NCI-H2227 treated with DMSO at 0.1 percent for 48 hours (cell line): ENCODE data around the gene GFPT2.

Experiments used
- DNase-seq: peaks from one replicate; lab custom pipeline; 2025; lab: John Stamatoyannopoulos, UW

Gene GFPT2

DNA sequence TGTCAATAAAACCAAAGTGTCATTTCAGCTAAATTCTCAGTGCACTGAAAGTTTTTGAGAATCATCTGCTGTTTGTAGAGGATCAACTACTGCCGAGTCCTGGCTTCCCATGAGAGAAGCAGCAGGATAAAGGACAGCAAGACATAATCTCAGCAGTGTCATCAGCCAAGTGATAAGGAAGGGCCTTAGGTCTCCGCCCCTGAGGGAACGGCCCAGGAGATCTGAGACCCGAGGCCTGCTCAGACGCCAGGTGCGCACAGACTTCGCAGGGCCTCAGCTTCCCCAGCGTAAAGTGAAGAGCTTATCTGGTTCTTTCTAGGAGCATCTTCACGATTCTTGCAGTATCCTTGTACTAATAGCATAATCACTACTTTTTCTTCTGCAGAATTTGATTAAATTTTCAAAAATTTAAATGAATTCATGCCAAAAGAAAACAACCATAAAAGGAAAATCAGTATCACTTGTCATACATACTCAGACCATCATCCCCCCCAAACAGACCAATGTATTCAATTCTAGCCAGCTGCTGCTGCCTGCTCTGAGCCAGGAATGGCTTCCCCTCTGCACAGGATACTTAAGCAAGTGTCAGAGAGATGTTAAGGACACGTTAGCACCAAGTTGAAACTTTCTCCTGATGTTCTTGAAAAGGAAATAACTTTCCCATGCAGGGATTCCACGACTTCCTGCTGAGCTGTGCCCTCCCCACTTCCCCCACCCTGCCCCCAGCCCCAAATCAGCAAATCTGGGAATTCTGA, 2.2 kb downstream of the GFPT2 start:
- no peak for DNase-seq

DNA sequence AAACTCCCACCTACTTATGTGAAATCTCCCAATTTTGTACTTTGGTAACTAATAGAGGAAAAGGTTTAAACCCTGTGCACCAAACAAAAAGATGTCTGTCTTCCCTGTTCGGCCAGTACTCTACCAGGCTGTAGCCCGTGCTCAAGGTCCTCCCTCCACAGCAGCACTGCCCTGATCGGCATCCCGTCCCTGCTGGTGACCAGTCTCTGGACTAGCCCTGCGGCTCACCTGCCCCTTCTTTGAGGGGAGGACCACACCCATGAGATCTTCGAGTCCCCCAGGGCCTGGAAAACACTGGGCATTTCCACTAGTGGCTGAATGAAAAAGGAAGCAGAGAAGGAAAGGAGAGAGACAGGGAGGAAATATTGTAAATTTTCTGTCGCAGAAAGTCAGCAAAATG, 2.8 kb downstream of the GFPT2 start:
- no peak for DNase-seq

DNA sequence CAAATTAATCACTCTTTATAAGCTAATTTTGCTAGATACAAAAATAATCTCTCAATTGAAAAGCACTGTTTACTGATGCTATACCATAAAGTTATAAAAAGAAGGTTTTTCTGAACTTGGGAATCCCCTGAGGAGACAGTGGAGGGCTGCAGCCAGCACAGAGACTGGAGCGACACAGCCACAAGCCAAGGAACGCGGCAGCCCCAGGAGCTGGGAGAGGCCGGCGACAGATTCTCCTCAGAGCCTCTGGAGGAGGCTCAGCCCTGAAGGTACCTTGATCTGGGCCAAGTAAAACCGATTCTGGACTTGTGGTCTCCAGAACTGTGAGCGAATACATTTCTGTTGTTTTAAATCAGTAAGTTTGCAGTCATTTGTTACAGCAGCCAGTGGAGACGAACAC, 3.7 kb downstream of the GFPT2 start:
- DNase-seq, result no peak

DNA sequence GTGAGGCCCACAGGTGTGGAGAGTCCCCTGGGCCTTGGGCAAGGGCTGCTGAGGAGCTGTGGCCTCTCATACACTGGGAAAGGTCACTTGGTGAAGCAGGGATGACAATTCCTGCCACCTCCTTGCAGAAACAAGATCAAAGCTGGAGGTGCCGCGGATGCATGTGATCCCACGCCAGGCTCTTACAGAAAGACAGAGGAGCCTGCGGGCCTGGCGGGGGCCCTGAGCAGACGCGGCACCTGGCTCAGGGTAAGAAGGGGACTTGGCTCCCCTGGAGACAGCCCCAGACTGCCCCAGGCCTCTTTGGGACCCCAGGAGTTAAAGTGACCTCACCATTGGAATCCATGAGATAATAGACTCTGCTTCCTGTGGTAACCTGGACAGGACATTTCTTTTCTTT, 4.8 kb downstream of the GFPT2 start:
- no peak for DNase-seq

DNA sequence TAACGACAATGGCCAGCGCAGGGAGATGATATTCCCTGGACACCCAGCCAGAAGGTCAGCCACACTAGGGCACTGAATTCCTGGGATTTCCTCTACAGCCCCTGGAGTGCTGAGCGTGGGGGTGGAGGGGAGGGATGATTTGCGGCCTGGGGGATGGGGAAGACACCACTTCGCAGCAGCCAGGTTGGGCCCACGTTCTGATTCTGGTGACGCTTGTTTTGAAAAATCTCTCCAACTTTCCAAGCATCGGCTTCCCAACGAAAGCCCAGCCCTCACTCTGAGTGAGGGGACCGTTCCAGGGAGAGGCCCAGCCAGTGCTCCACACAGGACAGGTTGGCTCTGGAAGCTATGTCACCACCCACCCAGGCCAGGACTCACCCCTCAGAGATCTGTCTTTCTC, 5.4 kb downstream of the GFPT2 start:
- no peak for DNase-seq

DNA sequence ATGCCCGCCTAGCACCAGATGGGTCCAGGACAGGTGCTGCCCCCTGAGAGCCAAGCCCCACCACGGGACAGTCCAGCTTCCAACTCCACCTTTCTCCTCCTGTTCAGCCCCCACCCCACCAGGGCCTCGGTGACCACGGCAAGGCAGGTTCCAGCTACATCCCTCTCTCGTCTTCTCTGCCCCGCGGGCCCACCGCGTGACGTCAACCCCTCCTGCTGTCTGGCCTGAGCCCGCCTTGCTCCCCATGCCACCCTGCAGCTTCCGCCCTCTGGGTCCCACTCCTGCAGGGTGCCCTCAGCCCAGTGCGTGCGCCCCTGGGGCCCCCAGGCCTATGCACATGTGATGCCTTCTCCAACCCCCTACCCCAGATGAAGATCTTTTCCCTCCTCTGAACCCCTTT, 6.8 kb downstream of the GFPT2 start:
- DNase-seq, result no peak

DNA sequence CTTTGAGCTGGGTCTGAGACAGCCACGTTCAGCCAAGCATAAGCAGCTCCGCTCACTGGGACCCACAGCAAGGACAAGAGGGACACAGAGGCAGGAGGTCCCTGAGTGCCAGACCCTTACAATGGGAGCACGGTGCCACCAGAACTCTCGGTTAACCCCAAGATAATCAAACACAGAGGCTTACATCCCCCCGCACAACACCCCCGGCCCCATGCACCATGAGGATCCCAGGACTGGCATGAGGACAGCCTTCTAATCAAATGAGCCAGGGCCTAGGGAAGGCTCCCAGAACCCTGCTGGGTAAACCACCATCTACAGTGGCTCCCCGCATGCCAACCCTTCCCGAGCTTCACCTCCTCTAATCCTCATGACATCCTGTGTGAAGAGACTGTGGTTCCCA, 7.4 kb downstream of the GFPT2 start:
- DNase-seq, result no peak

DNA sequence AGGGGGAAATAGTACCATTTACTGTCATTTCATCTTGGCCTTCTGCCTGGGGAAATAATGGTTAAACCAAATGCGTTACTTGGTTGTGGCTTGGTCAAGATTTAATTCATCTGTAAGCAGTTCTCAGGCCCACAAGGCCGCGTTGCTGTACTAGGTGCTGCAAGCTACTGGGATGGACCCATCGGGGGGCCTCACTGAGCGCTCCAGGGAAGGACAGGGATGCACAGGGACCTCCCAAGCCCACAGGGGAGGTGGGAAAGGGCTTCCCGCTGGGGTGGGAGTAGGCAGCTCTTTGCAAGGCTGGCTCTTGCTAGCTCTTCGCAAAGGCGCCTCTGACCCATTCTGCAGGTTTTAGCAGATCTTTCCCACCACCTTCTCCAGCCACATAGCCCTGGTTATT, 8.0 kb downstream of the GFPT2 start:
- no peak for DNase-seq

DNA sequence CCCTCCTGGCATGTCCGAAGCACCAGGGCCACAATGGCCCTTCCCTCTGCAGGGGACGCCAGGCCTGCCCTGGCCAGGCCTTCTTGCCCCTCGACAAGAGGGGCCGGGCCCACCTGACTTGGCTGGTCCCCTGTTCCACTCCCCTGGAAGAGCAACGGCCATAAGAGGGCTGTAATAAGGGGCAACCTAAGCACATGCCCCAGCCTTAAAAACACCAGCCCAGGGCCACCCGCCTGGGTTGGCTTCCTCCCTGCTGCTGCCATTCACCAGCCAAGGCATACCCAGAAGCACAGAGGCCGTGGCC, 8.5 kb downstream of the GFPT2 start:
- DNase-seq, result no peak

DNA sequence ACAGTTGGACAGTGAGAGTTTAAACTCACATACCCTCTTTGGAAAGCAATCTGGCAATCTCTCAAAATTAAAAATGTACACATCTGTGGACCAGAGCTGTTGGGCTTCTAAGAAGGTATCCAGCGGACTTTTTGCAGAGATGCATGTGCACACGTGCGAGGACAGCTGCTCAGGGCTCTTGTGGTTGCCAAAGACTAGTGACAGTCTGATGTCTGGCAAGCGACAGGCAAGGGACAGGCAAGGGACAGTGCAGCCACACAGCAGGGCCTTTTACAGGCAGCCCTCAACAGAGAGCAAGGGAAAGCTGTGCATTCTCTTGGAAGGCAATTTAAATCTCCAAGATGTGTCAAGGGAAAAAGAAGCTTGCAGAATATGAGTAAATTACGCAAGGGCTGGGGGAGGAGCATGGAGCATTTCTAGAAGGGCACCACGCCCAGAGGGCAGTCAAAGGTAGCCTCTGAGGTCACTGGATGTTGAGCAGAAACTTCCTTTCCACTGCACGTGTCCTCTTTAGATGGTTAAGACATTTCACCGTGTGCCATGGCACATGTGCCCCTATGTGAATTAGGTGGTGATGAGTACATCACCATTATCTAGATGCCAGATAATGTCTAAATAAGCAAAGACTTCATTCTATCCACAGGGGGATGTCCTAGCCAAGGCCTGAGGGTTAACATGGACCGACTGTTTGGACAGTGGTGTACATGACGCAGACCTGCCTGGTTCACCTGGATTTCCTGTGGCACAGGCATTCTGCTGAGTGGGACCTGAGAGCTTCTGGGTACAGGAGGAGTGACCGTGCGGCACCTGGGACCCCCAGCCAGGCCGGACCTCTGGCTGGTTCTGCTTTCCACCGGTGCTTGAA, 9.1 kb downstream of the GFPT2 start:
- DNase-seq, result no peak

DNA sequence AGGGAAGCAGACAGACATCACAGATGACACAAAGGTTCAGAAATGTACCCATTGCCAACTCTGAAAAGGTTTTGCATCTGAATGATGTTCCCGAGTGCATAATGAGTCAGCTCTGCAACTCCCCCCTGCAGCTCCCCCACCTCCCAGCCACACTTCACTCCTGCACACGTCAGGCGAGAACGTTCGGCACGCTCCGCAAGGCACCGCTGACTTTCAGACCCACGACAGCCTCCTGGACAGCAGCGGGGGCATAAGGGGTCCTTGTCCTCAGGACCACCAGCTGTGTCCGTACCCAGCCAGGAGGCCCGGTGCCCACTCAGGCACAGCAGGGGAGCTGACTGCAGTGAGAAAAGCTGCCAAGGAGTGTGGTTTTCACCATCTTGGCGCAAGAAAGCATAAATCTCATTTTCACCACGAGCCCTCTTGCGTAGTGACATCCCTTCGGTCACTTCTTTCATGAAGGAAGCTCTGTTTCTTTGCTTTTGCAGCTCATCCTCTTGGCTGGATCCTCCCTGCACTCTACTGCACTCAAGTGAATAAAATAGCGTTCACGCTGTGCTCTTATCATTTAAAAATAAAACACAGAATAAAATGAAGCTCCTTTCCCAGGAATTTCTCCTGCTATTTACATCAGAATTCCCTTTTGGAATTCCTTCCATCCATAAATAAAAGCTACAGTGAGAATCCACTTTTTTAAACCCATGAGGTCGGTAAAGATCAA, 9.9 kb downstream of the GFPT2 start:
- DNase-seq, result no peak

DNA sequence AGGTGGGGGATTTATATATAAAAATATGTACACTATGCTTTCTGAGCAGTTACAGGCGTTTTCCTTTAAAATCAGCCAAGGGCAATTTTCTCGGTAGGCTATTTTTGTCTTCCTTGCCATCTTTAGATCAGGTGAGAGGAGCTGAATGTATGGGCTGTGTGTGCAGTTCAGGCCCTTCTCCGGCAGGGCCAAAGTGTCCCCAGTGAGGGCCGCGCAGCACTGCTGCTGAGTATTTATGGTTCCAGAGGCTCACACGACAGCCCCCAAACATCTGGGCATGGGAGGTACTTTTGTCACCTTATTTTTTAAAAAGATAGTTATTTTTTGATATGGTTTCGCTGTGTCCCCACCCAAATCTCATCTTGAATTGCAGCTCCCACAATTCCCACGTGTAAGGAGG, 11.5 kb downstream of the GFPT2 start:
- DNase-seq, result no peak

DNA sequence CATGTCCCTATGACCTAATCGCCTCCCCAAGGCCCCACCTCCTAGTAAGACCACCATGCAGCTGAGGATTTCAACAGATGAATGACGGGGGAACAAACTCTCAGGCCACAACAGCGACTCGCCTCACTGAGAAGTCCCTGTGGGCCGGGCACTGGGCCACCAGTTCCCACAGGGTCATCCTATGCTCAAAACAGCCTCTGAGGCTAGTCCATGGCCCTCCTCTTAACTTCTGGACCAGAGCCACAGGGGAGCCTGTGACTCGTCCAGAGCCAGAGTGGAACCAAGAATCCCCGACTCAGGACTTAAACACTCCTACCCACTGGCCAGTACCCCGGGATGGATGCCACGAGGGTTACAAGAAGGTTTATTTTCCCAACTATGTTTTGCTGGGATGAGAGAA, 12.3 kb downstream of the GFPT2 start:
- DNase-seq, result no peak

DNA sequence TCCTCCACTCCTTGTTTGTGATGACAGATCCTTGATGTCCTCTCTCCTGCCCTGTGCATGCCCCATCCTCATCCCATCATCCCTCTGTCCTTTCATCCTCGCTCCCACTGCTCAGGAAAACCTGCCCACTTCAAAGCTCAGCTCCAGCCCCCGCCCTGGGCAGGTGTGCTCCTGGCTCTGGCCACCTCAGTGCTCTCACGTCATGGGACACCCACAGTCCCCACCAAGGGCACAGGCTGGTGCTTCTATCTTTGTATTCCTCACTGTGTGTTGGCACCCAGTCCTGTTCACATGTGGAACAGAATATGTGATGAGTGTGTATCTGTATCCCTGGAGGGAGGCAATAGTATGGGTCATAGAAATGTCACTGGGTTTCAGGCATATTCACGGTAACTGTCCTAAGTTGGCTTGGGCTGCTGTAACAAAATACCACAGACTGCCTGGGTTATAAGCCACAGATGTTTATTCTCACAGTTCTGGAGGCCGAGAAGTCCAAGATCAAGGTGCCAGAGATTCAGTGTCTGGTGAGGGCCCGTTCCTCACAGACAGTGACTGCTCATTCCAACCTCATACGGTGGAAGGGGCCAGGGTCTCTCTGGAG, 13.5 kb downstream of the GFPT2 start:
- no peak for DNase-seq

DNA sequence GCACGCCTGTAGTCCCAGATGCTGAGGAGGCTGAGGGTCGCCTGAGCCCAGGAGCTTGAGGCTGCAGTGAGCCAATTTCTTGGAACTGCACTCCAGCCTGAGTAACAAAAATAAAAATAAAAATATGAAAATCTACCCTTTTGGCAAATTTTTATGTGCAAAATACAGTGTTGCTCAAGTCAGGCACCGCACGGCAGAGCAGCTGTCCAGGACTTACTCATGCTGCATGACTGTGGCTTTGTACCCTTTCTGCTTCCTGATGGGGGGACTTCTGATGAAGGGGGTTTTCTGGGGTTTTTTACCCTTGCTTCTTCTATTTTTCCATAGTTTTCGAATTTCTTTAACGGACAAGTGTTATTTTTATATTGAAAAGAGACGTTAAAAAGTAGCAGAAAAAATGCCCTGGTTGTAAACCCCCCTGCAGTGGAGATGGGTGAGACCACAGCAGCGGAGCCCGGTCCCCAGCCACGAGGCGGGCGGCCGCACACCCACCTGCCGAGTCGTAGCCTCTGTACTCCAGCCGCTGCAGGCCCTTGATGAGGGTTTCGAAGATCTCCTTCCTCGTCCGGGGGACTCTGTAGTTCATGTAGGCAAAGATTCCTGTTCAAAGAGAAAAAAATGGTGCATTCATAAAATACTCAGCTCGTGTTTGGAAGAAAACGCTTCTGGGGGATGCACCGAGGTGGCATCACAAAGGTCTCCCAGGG, 15.0 kb downstream of the GFPT2 start:
- no peak for DNase-seq

DNA sequence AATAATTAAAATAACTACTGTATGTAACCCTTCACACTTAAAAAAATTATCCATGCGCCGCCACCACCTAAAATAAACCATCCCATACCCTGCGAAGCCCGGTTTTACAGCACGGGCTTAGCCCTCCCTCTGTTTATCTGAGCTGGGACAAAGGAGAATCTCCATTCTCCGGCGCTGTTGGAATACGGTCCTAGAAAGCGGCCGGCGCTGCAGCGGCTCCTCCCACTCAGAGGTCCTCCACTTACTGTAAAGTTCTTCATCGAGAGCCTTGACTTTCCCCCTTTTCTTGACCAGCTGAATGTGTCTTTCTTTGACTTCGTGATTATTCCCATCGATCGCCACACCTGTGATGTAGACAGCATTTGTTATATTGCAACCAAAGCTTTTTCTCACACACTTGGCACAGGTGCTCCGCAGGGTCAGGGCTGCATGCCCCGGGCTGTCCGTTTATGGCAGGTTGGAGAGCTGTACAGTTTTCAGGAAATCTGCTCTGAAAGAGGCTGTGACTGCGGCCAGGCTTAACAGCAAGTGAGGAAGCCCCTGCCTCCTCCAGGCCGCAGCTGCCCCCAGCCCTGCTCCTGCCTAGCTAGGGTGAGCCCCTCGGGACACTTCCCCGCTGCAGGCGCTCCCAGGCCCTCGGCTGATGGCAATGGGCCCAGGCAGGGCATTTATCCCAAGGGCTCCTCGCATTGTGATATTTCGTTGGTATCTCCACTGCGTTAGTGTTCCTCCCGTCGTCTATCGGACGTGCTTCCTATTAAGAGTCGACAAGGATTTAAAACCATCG, 16.7 kb downstream of the GFPT2 start:
- DNase-seq, result no peak

DNA sequence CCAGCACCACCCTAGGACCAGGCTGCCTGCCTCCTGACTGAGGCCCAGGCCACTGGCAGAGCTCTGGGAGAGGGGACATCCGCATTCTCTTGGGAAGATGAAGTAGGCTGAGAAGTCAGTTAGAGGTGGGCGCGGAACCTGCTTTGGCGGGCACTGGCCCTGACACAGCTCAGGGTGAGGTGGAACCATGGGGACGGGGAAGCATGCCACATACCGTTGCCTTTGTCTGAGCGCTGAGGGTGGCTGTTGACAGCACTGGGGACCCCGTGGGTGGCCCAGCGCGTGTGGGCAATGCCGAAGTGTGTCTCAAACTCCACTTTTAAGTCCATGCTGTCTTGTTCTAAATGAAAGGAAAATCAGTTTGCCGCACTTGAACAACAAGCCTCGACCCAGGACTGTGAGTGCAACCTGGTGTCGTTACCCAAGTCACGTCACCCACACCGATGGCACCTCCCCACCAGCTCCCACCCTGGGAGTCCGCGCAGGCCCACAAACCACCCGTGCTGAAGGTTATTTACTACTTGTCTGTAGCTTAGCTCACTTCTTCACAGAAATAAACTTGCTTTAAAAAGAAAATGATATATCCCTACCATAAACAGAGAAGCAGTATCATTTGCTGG, 17.4 kb downstream of the GFPT2 start:
- DNase-seq, result no peak

DNA sequence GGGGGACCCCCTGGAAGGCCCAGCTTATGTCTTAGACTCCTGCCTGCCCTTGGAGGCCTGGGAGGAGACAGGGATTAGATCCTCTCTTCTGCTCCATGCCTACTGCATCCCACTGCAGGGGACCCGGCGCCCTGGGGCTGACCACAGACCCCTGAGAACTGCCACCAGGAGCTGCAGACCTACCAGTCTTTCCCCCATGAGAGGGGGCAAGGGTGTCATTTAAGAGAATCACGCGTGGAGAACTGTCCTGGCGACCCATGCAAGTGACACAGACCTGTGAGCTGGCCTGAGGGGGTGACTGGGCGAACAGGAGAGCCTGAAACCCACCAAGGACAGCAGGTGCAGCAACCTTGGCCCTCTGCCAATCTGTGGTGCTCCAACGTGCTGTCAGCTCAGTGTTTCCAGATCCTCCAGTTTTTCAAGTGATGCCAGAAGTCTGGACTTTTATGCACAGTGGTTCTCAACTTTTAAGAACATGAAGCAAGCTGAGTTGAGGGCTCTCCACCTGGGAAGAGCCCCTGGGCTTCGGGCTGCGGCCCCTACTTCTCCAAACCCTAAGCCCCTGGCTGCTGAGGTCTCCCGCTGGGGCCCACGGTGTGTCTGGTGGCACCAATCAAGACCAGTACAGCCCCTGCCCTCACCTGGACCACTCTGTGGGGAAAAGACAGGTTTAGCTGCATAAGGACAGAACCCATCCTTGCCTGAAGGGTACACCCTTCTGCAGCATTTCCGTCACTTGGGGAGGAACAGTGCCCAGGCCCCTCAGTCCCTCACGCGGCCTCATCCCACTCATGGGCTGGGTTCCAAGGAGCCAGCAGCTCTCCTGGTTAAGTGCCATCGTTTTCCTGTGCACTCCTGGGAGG, 18.2 kb downstream of the GFPT2 start:
- DNase-seq, result no peak

DNA sequence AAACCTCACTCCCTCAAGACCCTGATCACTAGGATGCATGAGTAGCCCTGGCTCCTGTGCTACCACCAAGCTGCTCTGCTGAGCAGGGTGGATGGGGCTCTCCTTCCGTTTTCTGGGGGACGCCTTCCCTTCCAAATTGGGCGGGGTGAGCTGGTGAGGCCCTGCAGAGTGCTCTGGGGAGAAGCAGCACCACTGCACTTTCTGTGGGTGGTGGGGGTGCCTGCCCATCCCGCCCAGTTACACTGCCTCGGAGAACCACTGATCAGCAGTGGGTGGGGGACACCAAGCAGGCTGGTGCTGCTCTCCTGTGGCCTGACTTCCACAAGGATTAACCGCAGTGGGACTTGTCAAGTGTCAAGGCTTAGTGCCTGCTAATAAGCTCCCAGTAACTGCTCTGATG, 19.0 kb downstream of the GFPT2 start:
- DNase-seq, result no peak

DNA sequence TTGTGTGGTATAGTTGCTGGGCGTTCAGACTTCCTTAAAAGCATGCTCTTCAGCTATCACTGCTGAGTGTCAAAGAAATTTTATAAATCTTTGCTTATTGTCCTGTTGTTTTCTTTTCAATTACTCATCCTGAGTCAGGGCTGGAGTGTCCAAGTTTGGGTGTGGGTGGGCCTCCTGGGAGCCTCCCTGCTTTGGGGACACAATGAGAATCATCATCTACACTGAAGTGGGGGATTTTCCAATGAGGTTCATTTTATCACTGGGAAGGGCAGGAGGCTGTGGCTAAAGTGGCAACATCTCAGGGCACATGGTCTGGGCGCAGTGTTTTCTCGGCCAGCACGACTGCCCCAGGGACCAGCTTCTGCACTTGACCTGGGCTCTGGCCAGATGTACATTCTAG, 19.5 kb downstream of the GFPT2 start:
- DNase-seq, result no peak
